GM23248 (cell line): ENCODE results near the gene KIF2C. TPM values are rescaled to one million over a fixed set of nuclear protein-coding genes. Genes with fewer than 3 reads are reported as not detected.
"Not testable (repeated sequence)": the region's sequence is repeated elsewhere in the genome, so short reads cannot be mapped to it uniquely, and the experiment has no call there.

Experiments
- DNase-seq: peaks from one replicate; pipeline ENCODE4 v3.0.0-alpha.2; 2015
- H2AFZ ChIP-seq: fragments of 200-600 bp; sonication (generic); 2 replicates; pipeline ENCODE4 v1.6.1; 2016; ENCODE audit warnings: antibody characterized with exemption
- H3F3A ChIP-seq: fragments of 200-600 bp; sonication (generic); 2 replicates; pipeline ENCODE4 v1.6.1; 2016; ENCODE audit warnings: mild to moderate bottlenecking, antibody characterized with exemption, mixed run types; ENCODE audit not compliant: insufficient read depth
- H3K27ac ChIP-seq: fragments of 200-600 bp; sonication (generic); 2 replicates; pipeline ENCODE4 v1.5.1; 2016; ENCODE audit warnings: mild to moderate bottlenecking
- H3K27me3 ChIP-seq: fragments of 200-600 bp; sonication (generic); replicated peaks from 2 replicates; pipeline ENCODE4 v1.6.1; 2016; ENCODE audit warnings: mild to moderate bottlenecking; ENCODE audit not compliant: insufficient read depth
- H3K36me3 ChIP-seq: fragments of 200-600 bp; sonication (generic); 2 replicates; pipeline ENCODE4 v1.6.1; 2016; ENCODE audit warnings: low read depth, mild to moderate bottlenecking
- H3K4me1 ChIP-seq: fragments of 200-600 bp; sonication (generic); 2 replicates; pipeline ENCODE4 v1.6.1; 2016; ENCODE audit warnings: mild to moderate bottlenecking; ENCODE audit not compliant: insufficient read depth
- H3K4me2 ChIP-seq: fragments of 200-600 bp; sonication (generic); one replicate; pipeline ENCODE4 v1.6.1; 2016; ENCODE audit warnings: mild to moderate bottlenecking; ENCODE audit not compliant: unreplicated experiment
- H3K4me3 ChIP-seq: fragments of 200-600 bp; sonication (generic); 2 replicates; pipeline ENCODE4 v1.5.1; 2016; ENCODE audit warnings: mild to moderate bottlenecking
- H3K79me2 ChIP-seq: fragments of 200-600 bp; sonication (generic); 2 replicates; pipeline ENCODE4 v1.6.1; 2016; ENCODE audit warnings: mild to moderate bottlenecking; ENCODE audit not compliant: insufficient read depth
- H3K9ac ChIP-seq: fragments of 200-600 bp; sonication (generic); 2 replicates; pipeline ENCODE4 v1.6.1; 2016; ENCODE audit warnings: mild to moderate bottlenecking
- H3K9me2 ChIP-seq: fragments of 200-600 bp; sonication (generic); 2 replicates; pipeline ENCODE4 v1.6.1; 2016; ENCODE audit warnings: mixed run types, mild to moderate bottlenecking, moderate library complexity; ENCODE audit not compliant: insufficient read depth
- H3K9me3 ChIP-seq: fragments of 200-600 bp; sonication (generic); one replicate; pipeline ENCODE4 v1.6.1; 2017; ENCODE audit warnings: low read depth
- H4K20me1 ChIP-seq: fragments of 200-600 bp; sonication (generic); 2 replicates; pipeline ENCODE4 v1.6.0; 2016; ENCODE audit not compliant: insufficient read depth
- EZH2 ChIP-seq: fragments of 200-600 bp; sonication (generic); IDR thresholded peaks from 2 replicates; pipeline ENCODE4 v1.6.1; 2018; ENCODE audit warnings: antibody characterized with exemption, mild to moderate bottlenecking; ENCODE audit not compliant: insufficient read depth, poor library complexity, severe bottlenecking
- EZH2phosphoT487 ChIP-seq: fragments of 200-600 bp; sonication (generic); IDR thresholded peaks from 2 replicates; pipeline ENCODE4 v1.6.1; 2018; ENCODE audit warnings: antibody characterized with exemption, moderate library complexity, mild to moderate bottlenecking, low read depth; ENCODE audit not compliant: insufficient read depth
- WGBS, 2 experiments: methylation state at CpG; one replicate each; pipeline ENCODE4 v1.1.6; 2015 to 2017; ENCODE audit warnings: low lambda C conversion rate in 2 of 2, low coverage in 1 of 2; ENCODE audit errors: missing lambda C conversion rate in 2 of 2; 5-methylcytosine and 5-hydroxymethylcytosine counted together
- in situ Hi-C: fragments of 300-500 bp; cut with MboI; formaldehyde crosslinking; loops from 2 replicates; pipeline ENCODE4 v1.15.0; 2020
- polyA plus RNA-seq: library from polyadenylated mRNA; unstranded; fragments of >200 nt; fragmentation: Nextera tagmentation; extraction: Ambion mirVana; gene quantifications from 2 replicates; pipeline ENCODE4 v1.2.1, GENCODE V29; 2016
- small RNA-seq: library from RNA; depleted of rRNA; stranded (forward); fragments of <200 nt; gene quantifications from one replicate; pipeline ENCODE3, GENCODE V24; 2014; ENCODE audit warnings: low read depth, low replicate concordance
- total RNA-seq: library from RNA; depleted of rRNA; stranded (reverse); fragments of >200 nt; shearing (Covaris generic); gene quantifications from 2 replicates; pipeline ENCODE4 v1.2.3, GENCODE V29; 2014; rRNA removed

KIF2C gene
- total and polyA plus RNA-seq, 2 experiments from 2014 or later: 16.4 to 16.9 TPM

- peaks cover 6% of the 10 kb centered on the region; the same call in 1 of the 2 replicates for H3K36me3 ChIP-seq
- no peaks in the 10 kb centered on the region for H4K20me1 ChIP-seq
- peaks cover 73% of the 10 kb centered on the region for H3K4me1 ChIP-seq
- peak overlapping the region; percentile 92 for H3K4me2 ChIP-seq
- no peak overlapping the region for H2AFZ ChIP-seq
- H3K9me3 ChIP-seq: no peaks in the 10 kb centered on the region
- H3K9ac ChIP-seq: peak overlapping the region; percentile 97
- WGBS, 2 experiments: 43% methylated on average over 8 of the region's 8 CpGs
- no peak for DNase-seq
- no peak for TF ChIP-seq EZH2phosphoT487
- TF ChIP-seq EZH2: no peak
- H3K27ac ChIP-seq: peak overlapping the region; percentile 100
- in situ Hi-C loops: no loop called here
- no peaks in the 10 kb centered on the region for H3K9me2 ChIP-seq
- no peaks in the 10 kb centered on the region for H3K27me3 ChIP-seq
- 0 out of 2 replicates have a peak overlapping the region, but pooled peaks have one; percentile 13 for H3K4me3 ChIP-seq
- peaks cover 27% of the 10 kb centered on the region for H3K79me2 ChIP-seq
- H3F3A ChIP-seq: peaks cover 68% of the 10 kb centered on the region
Measured at GRCh38 chr1:44811234-44811633, 71.6 kb downstream of the KIF2C start.

GRCh38 chr1:44812822-44813543 lies 73.3 kb downstream of the KIF2C start:
- no peak for TF ChIP-seq EZH2phosphoT487
- TF ChIP-seq EZH2: no peak
- Histone ChIP-seq H3K4me2 (peak overlapping the region; percentile 38), H3K9me3 (no peaks in the 10 kb centered on the region), H3K36me3 (peaks cover 6% of the 10 kb centered on the region; the same call in 1 of the 2 replicates), H3K4me3 (no peak overlapping the region), H2AFZ (no peak overlapping the region), H3K4me1 (peaks cover 62% of the 10 kb centered on the region), H3K9ac (no peak overlapping the region), H3K27me3 (no peaks in the 10 kb centered on the region), H3K79me2 (peaks cover 27% of the 10 kb centered on the region), H3K9me2 (no peaks in the 10 kb centered on the region), H3F3A (peaks cover 70% of the 10 kb centered on the region), H4K20me1 (no peaks in the 10 kb centered on the region), H3K27ac (peak overlapping the region; percentile 57; the same call in 1 of the 2 replicates)
- no peak for DNase-seq
- WGBS, 2 experiments: 83 to 86% methylated on average over 40 to 48 of the region's 48 CpGs
- in situ Hi-C loops: no loop called here

- DNase-seq, H4K20me1 ChIP-seq, H3K4me2 ChIP-seq, H3K79me2 ChIP-seq, H2AFZ ChIP-seq, in situ Hi-C loops, H3K9me2 ChIP-seq, H3K4me3 ChIP-seq, H3K9me3 ChIP-seq, H3K36me3 ChIP-seq, H3K27me3 ChIP-seq: not testable (repeated sequence)
- Histone ChIP-seq H3F3A (peaks cover 67% of the 10 kb centered on the region), H3K9ac (peak overlapping the region; percentile 27; the same call in 1 of the 2 replicates), H3K4me1 (peaks cover 45% of the 10 kb centered on the region), H3K27ac (peak overlapping the region; percentile 34)
- WGBS, 2 experiments: 87 to 89% methylated on average over 9 of the region's 9 CpGs
Measured at GRCh38 chr1:44815926-44816325, 76.3 kb downstream of the KIF2C start.

GRCh38 chr1:44817307-44817706 lies 77.7 kb downstream of the KIF2C start:
- WGBS, 2 experiments: 98 to 100% methylated on average over 2 of the region's 2 CpGs
- Histone ChIP-seq H3K4me2 (no peak overlapping the region), H3K27me3 (no peaks in the 10 kb centered on the region), H3K4me1 (peaks cover 33% of the 10 kb centered on the region), H3K9me2 (no peaks in the 10 kb centered on the region), H4K20me1 (no peaks in the 10 kb centered on the region), H3K36me3 (peaks cover 6% of the 10 kb centered on the region; the same call in 1 of the 2 replicates), H2AFZ (no peak overlapping the region), H3K79me2 (0 out of 2 replicates have a peak, but pooled peaks cover 3% of the 10 kb centered on the region), H3F3A (peaks cover 56% of the 10 kb centered on the region), H3K27ac (no peak overlapping the region), H3K9ac (no peak overlapping the region), H3K4me3 (no peak overlapping the region), H3K9me3 (no peaks in the 10 kb centered on the region)
- TF ChIP-seq EZH2 (no peak), EZH2phosphoT487 (no peak)
- DNase-seq: no peak
- in situ Hi-C loops: no loop called here

Small RNA genes within 50 kb of the gene (small RNA-seq; reads per million reads assigned to genes)
- gene RNU5D-1 (29.6 reads per million, percentile 91 among the genes with 10 or more reads in this experiment), gene RNU5F-1 (51.7 reads per million, percentile 93 among the genes with 10 or more reads in this experiment), gene SNORD38A (28.6 reads per million, percentile 91 among the genes with 10 or more reads in this experiment), gene SNORD38B (not detected), gene SNORD46 (215 reads per million, percentile 96 among the genes with 10 or more reads in this experiment), gene SNORD55 (not detected)

Other genes starting within 250 kb of the KIF2C start
- gene TMEM53, start 65.4 kb upstream of the KIF2C start, total RNA-seq: 4.4 and 5.9 TPM in 2 replicates
- 10.1 and 12.7 TPM in 2 replicates for gene TMEM53, start 65.4 kb upstream of the KIF2C start, polyA plus RNA-seq
- 0.51 and 1.4 TPM in 2 replicates for gene ARMH1, start 65.1 kb upstream of the KIF2C start, total RNA-seq
- gene ARMH1, start 65.1 kb upstream of the KIF2C start, polyA plus RNA-seq: 1.5 and 1.6 TPM in 2 replicates
- gene RNU5D-1, start 8.7 kb upstream of the KIF2C start, total RNA-seq: not detected in 2 replicates
- gene RNU5D-1, start 8.7 kb upstream of the KIF2C start, polyA plus RNA-seq: not detected in 2 replicates
- 1,375 and 2,062 TPM in 2 replicates for gene RPS8, start 35.7 kb downstream of the KIF2C start, total RNA-seq
- 570 and 596 TPM in 2 replicates for gene RPS8, start 35.7 kb downstream of the KIF2C start, polyA plus RNA-seq
- 0.32 and 0.76 TPM in 2 replicates for gene BEST4, start 48.3 kb downstream of the KIF2C start, total RNA-seq
- 0.30 and 0.31 TPM in 2 replicates for gene BEST4, start 48.3 kb downstream of the KIF2C start, polyA plus RNA-seq
- 28.5 and 30.7 TPM in 2 replicates for gene PLK3, start 60.5 kb downstream of the KIF2C start, total RNA-seq
- gene PLK3, start 60.5 kb downstream of the KIF2C start, polyA plus RNA-seq: 29.8 and 30.2 TPM in 2 replicates
- not detected in 2 replicates for gene DYNLT4, start 67.5 kb downstream of the KIF2C start, total RNA-seq
- 0.52 and 0.59 TPM in 2 replicates for gene DYNLT4, start 67.5 kb downstream of the KIF2C start, polyA plus RNA-seq
- 8.0 and 12.0 TPM in 2 replicates for gene BTBD19, start 68.7 kb downstream of the KIF2C start, total RNA-seq
- gene BTBD19, start 68.7 kb downstream of the KIF2C start, polyA plus RNA-seq: 9.4 and 12.1 TPM in 2 replicates
- gene PTCH2, start 103.4 kb downstream of the KIF2C start, total RNA-seq: 0.11 and 0.13 TPM in 2 replicates
- gene PTCH2, start 103.4 kb downstream of the KIF2C start, polyA plus RNA-seq: 0.05 and 0.11 TPM in 2 replicates
- 30.4 and 33.5 TPM in 2 replicates for gene EIF2B3, start 246.8 kb downstream of the KIF2C start, total RNA-seq
- 41.2 and 43.7 TPM in 2 replicates for gene EIF2B3, start 246.8 kb downstream of the KIF2C start, polyA plus RNA-seq